IMR-90 (cell line): ENCODE measurements around the gene SLC23A3. TPM values are rescaled to one million over a fixed set of nuclear protein-coding genes. Genes with fewer than 3 reads are reported as not detected.

ENCODE experiments used
- ATAC-seq: fragments of 200-7000 bp; cut with Tn5 transposase; 2 replicates; pipeline ENCODE4 v1.9.1; 2020; ENCODE audit warnings: low read depth, mild to moderate bottlenecking, moderate library complexity
- BruUV-seq: library from RNA; stranded (reverse); fragments of 400-500 nt; replicated peaks from 2 replicates; lab custom pipeline; 2021; lab: Mats Ljungman, UMichigan
- CTCF ChIA-PET: fragments of 300-600 bp; formaldehyde crosslinking; extraction: SDS; loops from one replicate; lab custom pipeline; 2021; ENCODE audit warnings: antibody characterized with exemption; lab: Yijun Ruan, JAX
- POLR2A ChIA-PET: fragments of 300-600 bp; sonication (Branson Sonifier 250); formaldehyde crosslinking; loops from one replicate; lab custom pipeline; 2022; ENCODE audit warnings: antibody characterized with exemption; ENCODE audit not compliant: unreplicated experiment; lab: Charles Lee
- DNase-seq: peaks from one replicate; pipeline ENCODE4 v3.0.0; 2013
- H2AFZ ChIP-seq: replicated peaks from 2 replicates; pipeline ENCODE3; 2013; ENCODE audit warnings: low read length, mild to moderate bottlenecking; ENCODE audit not compliant: poor library complexity
- H2AK5ac ChIP-seq: 2 replicates; pipeline ENCODE4 v1.6.1; 2013; ENCODE audit warnings: low read depth, low read length, inconsistent platforms
- H2AK9ac ChIP-seq: replicated peaks from 2 replicates; pipeline ENCODE3; 2013; ENCODE audit warnings: mild to moderate bottlenecking, low read depth, low read length, moderate library complexity; ENCODE audit not compliant: poor library complexity
- H2BK120ac ChIP-seq: 2 replicates; pipeline ENCODE4 v1.6.1; 2013; ENCODE audit warnings: low read depth, low read length, inconsistent platforms
- H2BK15ac ChIP-seq: 3 replicates; pipeline ENCODE4 v1.6.1; 2013; ENCODE audit warnings: low read depth, low read length, inconsistent platforms
- H2BK20ac ChIP-seq: 2 replicates; pipeline ENCODE4 v1.6.1; 2013; ENCODE audit warnings: low read depth, mild to moderate bottlenecking, inconsistent platforms, low read length, moderate library complexity
- H2BK5ac ChIP-seq: 2 replicates; pipeline ENCODE4 v1.6.1; 2013; ENCODE audit warnings: mild to moderate bottlenecking, low read depth, low read length, inconsistent platforms; ENCODE audit not compliant: poor library complexity, severe bottlenecking
- H3K14ac ChIP-seq: replicated peaks from 2 replicates; pipeline ENCODE4 v1.6.1; 2013; ENCODE audit warnings: low read depth, low read length, inconsistent platforms
- H3K18ac ChIP-seq: 2 replicates; pipeline ENCODE4 v1.6.1; 2013; ENCODE audit warnings: low read depth, low read length, control low read depth
- H3K23ac ChIP-seq: 2 replicates; pipeline ENCODE4 v1.6.1; 2013; ENCODE audit warnings: low read depth, low read length, inconsistent platforms
- H3K27ac ChIP-seq: 2 replicates; pipeline ENCODE4 v1.5.1; 2013; ENCODE audit warnings: mild to moderate bottlenecking, control low read depth, low read length; ENCODE audit not compliant: insufficient read depth
- H3K27me3 ChIP-seq: 2 replicates; pipeline ENCODE4 v1.6.1; 2013; ENCODE audit warnings: low read length; ENCODE audit not compliant: control insufficient read depth, insufficient read depth
- H3K36me3 ChIP-seq: 2 replicates; pipeline ENCODE4 v1.6.1; 2013; ENCODE audit warnings: low read length, mixed read lengths; ENCODE audit not compliant: control insufficient read depth, insufficient read depth
- H3K4ac ChIP-seq: 2 replicates; pipeline ENCODE4 v1.6.1; 2013; ENCODE audit warnings: low read depth, low read length, inconsistent platforms
- H3K4me1 ChIP-seq: 2 replicates; pipeline ENCODE4 v1.6.1; 2013; ENCODE audit warnings: low read length, mixed read lengths; ENCODE audit not compliant: control insufficient read depth, insufficient read depth
- H3K4me2 ChIP-seq: 2 replicates; pipeline ENCODE4 v1.6.1; 2013; ENCODE audit warnings: low read depth, mild to moderate bottlenecking, control low read depth, low read length, moderate library complexity
- H3K4me3 ChIP-seq: 2 replicates; pipeline ENCODE4 v1.5.1; 2013; ENCODE audit warnings: low read depth, mild to moderate bottlenecking, control low read depth, low read length, moderate library complexity; ENCODE audit not compliant: insufficient read depth
- H3K56ac ChIP-seq: 2 replicates; pipeline ENCODE4 v1.6.1; 2013; ENCODE audit warnings: low read length, inconsistent platforms; ENCODE audit not compliant: insufficient read depth; ENCODE audit errors: extremely low read depth
- H3K79me1 ChIP-seq, 2 experiments: 2 replicates each; pipeline ENCODE4 v1.6.1; 2013; ENCODE audit warnings: low read length in 2 of 2, inconsistent platforms in 1 of 2, low read depth in 1 of 2
- H3K9ac ChIP-seq: 2 replicates; pipeline ENCODE4 v1.6.1; 2013; ENCODE audit warnings: low read depth, low read length, control low read depth
- H3K9me1 ChIP-seq: 2 replicates; pipeline ENCODE4 v1.6.1; 2013; ENCODE audit warnings: low read length, inconsistent platforms; ENCODE audit not compliant: insufficient read depth
- H3K9me3 ChIP-seq: 2 replicates; pipeline ENCODE4 v1.6.1; 2013; ENCODE audit warnings: low read length; ENCODE audit not compliant: control insufficient read depth, insufficient read depth
- H4K20me1 ChIP-seq: 2 replicates; pipeline ENCODE4 v1.6.1; 2013; ENCODE audit warnings: low read length, inconsistent platforms; ENCODE audit not compliant: insufficient read depth
- H4K5ac ChIP-seq: 2 replicates; pipeline ENCODE4 v1.6.1; 2013; ENCODE audit warnings: mild to moderate bottlenecking, low read depth, low read length, control low read depth
- H4K8ac ChIP-seq, 2 experiments: 2 replicates each; pipeline ENCODE4 v1.6.1; 2013; ENCODE audit warnings: low read depth in 2 of 2, low read length in 2 of 2, control low read depth in 1 of 2, inconsistent platforms in 1 of 2
- H4K91ac ChIP-seq: 2 replicates; pipeline ENCODE4 v1.6.1; 2013; ENCODE audit warnings: low read depth, low read length, inconsistent platforms; ENCODE audit not compliant: insufficient read depth
- CEBPB ChIP-seq: IDR thresholded peaks from 2 replicates; pipeline ENCODE4 v1.6.1; 2012; ENCODE audit warnings: low read depth, low read length, improper control_type of control experiment
- CHD1 ChIP-seq: IDR thresholded peaks from 2 replicates; pipeline ENCODE4 v1.6.1; 2012; ENCODE audit warnings: low read depth, low read length, improper control_type of control experiment
- CTCF ChIP-seq: conservative IDR thresholded peaks from 2 replicates; pipeline ENCODE4 v1.5.1; 2012; ENCODE audit warnings: mild to moderate bottlenecking, low read depth, low read length, improper control_type of control experiment
- FOS ChIP-seq: fragments of 150-350 bp; IDR thresholded peaks from 2 replicates; pipeline ENCODE4 v1.6.1; 2016; ENCODE audit warnings: low read depth, low read length
- MAFK ChIP-seq: IDR thresholded peaks from 2 replicates; pipeline ENCODE4 v1.6.1; 2012; ENCODE audit warnings: low read depth, low read length, improper control_type of control experiment
- MAZ ChIP-seq: IDR thresholded peaks from 2 replicates; pipeline ENCODE4 v1.6.1; 2012; ENCODE audit warnings: low read depth, mild to moderate bottlenecking, low read length, improper control_type of control experiment, moderate library complexity, borderline replicate concordance
- MXI1 ChIP-seq: IDR thresholded peaks from 2 replicates; pipeline ENCODE4 v1.6.1; 2012; ENCODE audit warnings: low read depth, mild to moderate bottlenecking, low read length, moderate library complexity, borderline replicate concordance
- NFE2L2 ChIP-seq: fragments of 150-350 bp; IDR thresholded peaks from 2 replicates; pipeline ENCODE4 v1.6.1; 2016; ENCODE audit warnings: low read depth, mild to moderate bottlenecking, low read length
- RAD21 ChIP-seq: IDR thresholded peaks from 2 replicates; pipeline ENCODE4 v1.6.1; 2012; ENCODE audit warnings: low read length, improper control_type of control experiment
- RCOR1 ChIP-seq: IDR thresholded peaks from 2 replicates; pipeline ENCODE4 v1.6.1; 2012; ENCODE audit warnings: mild to moderate bottlenecking, low read length, improper control_type of control experiment; ENCODE audit not compliant: insufficient replicate concordance
- RFX5 ChIP-seq: IDR thresholded peaks from 2 replicates; pipeline ENCODE4 v1.8.0; 2012; ENCODE audit warnings: low read depth, mild to moderate bottlenecking, low read length, moderate library complexity
- SMC3 ChIP-seq: fragments of 150-350 bp; IDR thresholded peaks from 2 replicates; pipeline ENCODE4 v1.6.1; 2016; ENCODE audit warnings: low read depth, mild to moderate bottlenecking, antibody characterized with exemption, low read length, moderate library complexity
- WGBS, 2 experiments: methylation state at CpG; one replicate each; pipeline versions ENCODE4 v1.1.5 to v1.1.7; 2013; ENCODE audit warnings: missing lambda C conversion rate in 2 of 2; ENCODE audit not compliant: insufficient read length in 1 of 2; ENCODE audit errors: extremely low coverage in 2 of 2; 5-methylcytosine and 5-hydroxymethylcytosine counted together
- dilution Hi-C: fragments of 300-500 bp; cut with HindIII; formaldehyde crosslinking; loops from one replicate; pipeline ENCODE4 v1.14.3; 2018; ENCODE audit warnings: low sequenced_read_pairs; ENCODE audit not compliant: unreplicated experiment
- in situ Hi-C: fragments of 300-500 bp; cut with MboI; formaldehyde crosslinking; loops from 3 replicates; pipeline ENCODE4 v1.14.3; 2019; ENCODE audit warnings: low sequenced_read_pairs, inconsistent platforms, mixed read lengths
- intact Hi-C: fragments of 100-400 bp; cut with micrococcal nuclease; formaldehyde crosslinking; loops from 2 replicates; pipeline ENCODE4 v1.10.0; 2022
- polyA plus RNA-seq, 3 experiments: library from polyadenylated mRNA; depleted of rRNA; stranded (reverse); fragments of >200 nt; gene quantifications; 2 replicates each; pipeline ENCODE4 v1.2.3, GENCODE V29; 2012; ENCODE audit warnings: low replicate concordance in 1 of 3
- total RNA-seq: library from RNA; depleted of rRNA; stranded (reverse); fragments of >200 nt; gene quantifications from 2 replicates; pipeline ENCODE4 v1.2.3, GENCODE V29; 2012
- TF ChIP-seq, protein P1 (sequence below): fragments of 150-350 bp; IDR thresholded peaks from 2 replicates; pipeline ENCODE4 v1.6.1; 2017; ENCODE audit warnings: mild to moderate bottlenecking, antibody characterized with exemption, low read length, low read depth
- TF ChIP-seq, protein P2 (sequence below): fragments of 150-350 bp; IDR thresholded peaks from 2 replicates; pipeline ENCODE4 v1.6.1; 2016; ENCODE audit warnings: low read depth, mild to moderate bottlenecking, low read length, moderate library complexity, borderline replicate concordance

The SLC23A3 gene
- total and polyA plus RNA-seq, 2 of the 4 experiments (the other 2 are of a cell fraction): 0.18 to 0.65 TPM

GRCh38 chr2:219179601-219180465 lies 10.0 kb upstream of the SLC23A3 start:
- H2BK5ac ChIP-seq: no peak overlapping the region
- no peak overlapping the region for H3K14ac ChIP-seq
- H3K4me1 ChIP-seq: 0 out of 2 replicates have a peak, but pooled peaks cover 6% of the 10 kb centered on the region
- no peak overlapping the region for H2BK15ac ChIP-seq
- H2AK5ac ChIP-seq: no peak overlapping the region
- H3K23ac ChIP-seq: no peak overlapping the region
- CTCF ChIA-PET: no interaction called here
- no peak overlapping the region for H3K4ac ChIP-seq
- H3K27ac ChIP-seq: no peak overlapping the region
- dilution Hi-C loops (no loop called here), intact Hi-C loops (loop anchor here (5.0 kb wide), 2 partner anchors 97 to 207 kb away; partner anchors contain the start of genes DNAJB2 and DNPEP), in situ Hi-C loops (no loop called here)
- DNase-seq (no peak), ATAC-seq (no peak)
- H3K9me1 ChIP-seq: 0 out of 2 replicates have a peak, but pooled peaks cover 2% of the 10 kb centered on the region
- H3K9me3 ChIP-seq: no peaks in the 10 kb centered on the region
- H2AFZ ChIP-seq: no peak overlapping the region
- H3K27me3 ChIP-seq: no peaks in the 10 kb centered on the region
- peaks cover 45% of the 10 kb centered on the region for H3K36me3 ChIP-seq
- BruUV-seq: no TSS peak
- peaks cover 28 to 46% of the 10 kb centered on the region in 2 experiments for H3K79me1 ChIP-seq
- no peak overlapping the region for H3K4me3 ChIP-seq
- peaks cover 14% of the 10 kb centered on the region; the same call in 1 of the 2 replicates for H4K20me1 ChIP-seq
- POLR2A ChIA-PET: no interaction called here
- no peak overlapping the region for H3K18ac ChIP-seq
- H3K9ac ChIP-seq: no peak overlapping the region; the same call in 1 of the 2 replicates
- no peak overlapping the region for H4K5ac ChIP-seq
- no peak overlapping the region for H2BK20ac ChIP-seq
- WGBS, 2 experiments: 100% methylated on average over 5 of the region's 9 CpGs; no CpG with 5 or more reads in 1 of the 2 experiments
- peak overlapping the region; percentile 21 for H2AK9ac ChIP-seq
- no peak overlapping the region for H4K8ac ChIP-seq
- no peak overlapping the region for H4K91ac ChIP-seq
- H3K4me2 ChIP-seq: no peak overlapping the region
- no peak overlapping the region for H3K56ac ChIP-seq
- H2BK120ac ChIP-seq: no peak overlapping the region
- TF ChIP-seq RFX5 (no peak), CHD1 (no peak), FOS (no peak), RAD21 (no peak), RCOR1 (no peak), SMC3 (no peak), MAZ (no peak), CEBPB (no peak), MAFK (no peak), NFE2L2 (no peak), CTCF (no peak), MXI1 (no peak)
- TF ChIP-seq, protein P1, sequence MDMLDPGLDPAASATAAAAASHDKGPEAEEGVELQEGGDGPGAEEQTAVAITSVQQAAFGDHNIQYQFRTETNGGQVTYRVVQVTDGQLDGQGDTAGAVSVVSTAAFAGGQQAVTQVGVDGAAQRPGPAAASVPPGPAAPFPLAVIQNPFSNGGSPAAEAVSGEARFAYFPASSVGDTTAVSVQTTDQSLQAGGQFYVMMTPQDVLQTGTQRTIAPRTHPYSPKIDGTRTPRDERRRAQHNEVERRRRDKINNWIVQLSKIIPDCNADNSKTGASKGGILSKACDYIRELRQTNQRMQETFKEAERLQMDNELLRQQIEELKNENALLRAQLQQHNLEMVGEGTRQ: no peak
- TF ChIP-seq, protein P2, sequence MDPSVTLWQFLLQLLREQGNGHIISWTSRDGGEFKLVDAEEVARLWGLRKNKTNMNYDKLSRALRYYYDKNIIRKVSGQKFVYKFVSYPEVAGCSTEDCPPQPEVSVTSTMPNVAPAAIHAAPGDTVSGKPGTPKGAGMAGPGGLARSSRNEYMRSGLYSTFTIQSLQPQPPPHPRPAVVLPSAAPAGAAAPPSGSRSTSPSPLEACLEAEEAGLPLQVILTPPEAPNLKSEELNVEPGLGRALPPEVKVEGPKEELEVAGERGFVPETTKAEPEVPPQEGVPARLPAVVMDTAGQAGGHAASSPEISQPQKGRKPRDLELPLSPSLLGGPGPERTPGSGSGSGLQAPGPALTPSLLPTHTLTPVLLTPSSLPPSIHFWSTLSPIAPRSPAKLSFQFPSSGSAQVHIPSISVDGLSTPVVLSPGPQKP: no peak
